Endothelial cell (in vitro differentiated cells): ENCODE measurements around the gene BOLA1. TPM values are rescaled to one million over a fixed set of nuclear protein-coding genes. Genes with fewer than 3 reads are reported as not detected.
A peak's percentile ranks its signal among the peaks of the same experiment; 100 is the strongest.
"Not testable (repeated sequence)": the region's sequence is repeated elsewhere in the genome, so short reads cannot be mapped to it uniquely, and the experiment has no call there.

ENCODE experiments used
- DNase-seq: peaks from one replicate; pipeline ENCODE4 v3.0.0; 2021; ENCODE audit warnings: low spot score
- H3K27ac Mint-ChIP-seq: one replicate; pipeline ENCODE4 v1.8.0; 2021; ENCODE audit warnings: mixed read lengths, inconsistent platforms; ENCODE audit not compliant: unreplicated experiment
- H3K27me3 Mint-ChIP-seq: one replicate; pipeline ENCODE4 v1.8.0; 2021; ENCODE audit warnings: mild to moderate bottlenecking, moderate library complexity, mixed read lengths, inconsistent platforms; ENCODE audit not compliant: unreplicated experiment
- H3K36me3 Mint-ChIP-seq: one replicate; pipeline ENCODE4 v1.8.0; 2021; ENCODE audit warnings: mild to moderate bottlenecking, low read depth, mixed read lengths, inconsistent platforms; ENCODE audit not compliant: unreplicated experiment
- H3K4me1 Mint-ChIP-seq: one replicate; pipeline ENCODE4 v1.8.0; 2021; ENCODE audit warnings: mild to moderate bottlenecking, mixed read lengths, inconsistent platforms; ENCODE audit not compliant: unreplicated experiment
- H3K4me3 Mint-ChIP-seq: one replicate; pipeline ENCODE4 v1.8.0; 2021; ENCODE audit warnings: mild to moderate bottlenecking, mixed read lengths, inconsistent platforms; ENCODE audit not compliant: unreplicated experiment
- H3K9me3 Mint-ChIP-seq: one replicate; pipeline ENCODE4 v1.8.0; 2021; ENCODE audit warnings: mixed read lengths, inconsistent platforms; ENCODE audit not compliant: unreplicated experiment
- CTCF ChIP-seq: fragments of 200-600 bp; sonication (generic); IDR thresholded peaks from one replicate; pipeline ENCODE4 v1.5.0; 2021; ENCODE audit warnings: antibody characterized with exemption; ENCODE audit not compliant: unreplicated experiment
- total RNA-seq: library from RNA; stranded (reverse); fragmentation: NEBNext Ultra II Directional; extraction: Animal tissue kit (Norgen Biotek cat#: 25700); gene quantifications from one replicate; pipeline ENCODE4 v1.2.1, GENCODE V29; 2021; ENCODE audit not compliant: unreplicated experiment

BOLA1 gene
- total RNA-seq, 1 donor from 2014 or later: 7.7 TPM

- H3K4me1 Mint-ChIP-seq: peaks cover 34% of the 10 kb centered on the region
- H3K4me3 Mint-ChIP-seq: peak within 1 kb of the TSS; percentile 86
- H3K9me3 Mint-ChIP-seq: no peaks in the 10 kb centered on the region
- no peak for TF ChIP-seq CTCF
- peaks cover 13% of the 10 kb centered on the region for H3K27me3 Mint-ChIP-seq
- H3K36me3 Mint-ChIP-seq: peaks cover 16% of the 10 kb centered on the region
- peak within 1 kb of the TSS; percentile 42 for H3K27ac Mint-ChIP-seq
- no peak for DNase-seq
These were observed 37.0 kb downstream of the BOLA1 start, which contains the start of gene MTMR11 for GRCh38 chr1:149936170-149936991. Gene MTMR11, minus strand, starts transcription at chr1:149936879. Its CDS starts 232 bp downstream, at chr1:149936647.

GRCh38 chr1:149936992-149937705 lies 37.8 kb downstream of the BOLA1 start:
- Mint-ChIP-seq H3K36me3 (peaks cover 8% of the 10 kb centered on the region), H3K27me3 (peaks cover 12% of the 10 kb centered on the region), H3K4me3 (peak overlapping the region; percentile 86), H3K4me1 (peaks cover 40% of the 10 kb centered on the region), H3K27ac (peak overlapping the region; percentile 42), H3K9me3 (no peaks in the 10 kb centered on the region)
- no peak for TF ChIP-seq CTCF
- no peak for DNase-seq

GRCh38 chr1:149937759-149938158 lies 38.4 kb downstream of the BOLA1 start:
- Mint-ChIP-seq H3K36me3 (peaks cover 4% of the 10 kb centered on the region), H3K4me3 (no peak overlapping the region), H3K27ac (peak overlapping the region; percentile 42), H3K4me1 (peaks cover 42% of the 10 kb centered on the region), H3K9me3 (no peaks in the 10 kb centered on the region), H3K27me3 (peaks cover 10% of the 10 kb centered on the region)
- TF ChIP-seq CTCF: no peak
- no peak for DNase-seq

GRCh38 chr1:149938668-149939003 lies 39.3 kb downstream of the BOLA1 start:
- not testable (repeated sequence) for DNase-seq, H3K27ac Mint-ChIP-seq, H3K27me3 Mint-ChIP-seq, H3K9me3 Mint-ChIP-seq, H3K4me3 Mint-ChIP-seq, H3K36me3 Mint-ChIP-seq
- H3K4me1 Mint-ChIP-seq: peaks cover 51% of the 10 kb centered on the region

GRCh38 chr1:149940427-149940826 lies 41.1 kb downstream of the BOLA1 start:
- no peaks in the 10 kb centered on the region for H3K9me3 Mint-ChIP-seq
- peaks cover 13% of the 10 kb centered on the region for H3K27me3 Mint-ChIP-seq
- peak overlapping the region; percentile 14 for H3K27ac Mint-ChIP-seq
- H3K4me3 Mint-ChIP-seq: no peak overlapping the region
- TF ChIP-seq CTCF: no peak
- peaks cover 59% of the 10 kb centered on the region for H3K4me1 Mint-ChIP-seq
- peaks cover 11% of the 10 kb centered on the region for H3K36me3 Mint-ChIP-seq
- no peak for DNase-seq
